WTC11 (cell line): ENCODE results near the gene LSM5. TPM values are rescaled to one million over a fixed set of nuclear protein-coding genes. Genes with fewer than 3 reads are reported as not detected.
A peak's percentile ranks its signal among the peaks of the same experiment; 100 is the strongest.

Source experiments
- ATAC-seq: fragments of 200-7000 bp; cut with Tn5 transposase; 2 replicates; pipeline ENCODE4 v1.10.0; 2021; ENCODE audit warnings: mild to moderate bottlenecking, moderate library complexity
- CTCF ChIA-PET: fragments of 300-600 bp; sonication (Branson Sonifier 250); formaldehyde crosslinking; loops from one replicate; lab custom pipeline; 2021; ENCODE audit warnings: antibody characterized with exemption; lab: Charles Lee
- POLR2A ChIA-PET: fragments of 350-600 bp; sonication (Branson Sonifier 250); formaldehyde crosslinking; loops from one replicate; lab custom pipeline; 2021; ENCODE audit warnings: antibody characterized with exemption; lab: Charles Lee
- DNase-seq: peaks from one replicate; pipeline ENCODE4 v3.0.0; 2021; ENCODE audit warnings: low spot score
- H3K27ac Mint-ChIP-seq: 2 replicates; pipeline ENCODE4 v1.8.0; 2021; ENCODE audit warnings: mixed read lengths
- H3K27me3 Mint-ChIP-seq: 2 replicates; pipeline ENCODE4 v1.8.0; 2021; ENCODE audit warnings: low read depth, mild to moderate bottlenecking, moderate library complexity, mixed read lengths
- H3K36me3 Mint-ChIP-seq: 2 replicates; pipeline ENCODE4 v1.8.0; 2021; ENCODE audit warnings: mixed read lengths
- H3K4me1 Mint-ChIP-seq: 2 replicates; pipeline ENCODE4 v1.8.0; 2022; ENCODE audit warnings: mixed read lengths
- H3K4me3 Mint-ChIP-seq: 2 replicates; pipeline ENCODE4 v1.8.0; 2021; ENCODE audit warnings: mild to moderate bottlenecking, moderate library complexity, mixed read lengths
- H3K9me3 Mint-ChIP-seq: 2 replicates; pipeline ENCODE4 v1.8.0; 2021; ENCODE audit warnings: mixed read lengths
- CREM ChIP-seq: sonication (generic); formaldehyde crosslinking; IDR thresholded peaks from 2 replicates; pipeline ENCODE4 v1.8.1; 2022; ENCODE audit warnings: mild to moderate bottlenecking, missing genetic modification reagents, moderate library complexity
- ELF4 ChIP-seq: sonication (generic); formaldehyde crosslinking; IDR thresholded peaks from 2 replicates; pipeline ENCODE4 v1.8.1; 2022; ENCODE audit warnings: low read depth, mild to moderate bottlenecking, moderate library complexity, missing genetic modification reagents
- HMGA2 ChIP-seq: fragments of 250-450 bp; sonication (Bioruptor Pico); IDR thresholded peaks from 2 replicates; pipeline ENCODE4 v1.4.0; 2021; ENCODE audit warnings: mild to moderate bottlenecking, moderate library complexity
- JUN ChIP-seq: sonication (generic); formaldehyde crosslinking; IDR thresholded peaks from 2 replicates; pipeline ENCODE4 v1.8.0; 2023; ENCODE audit warnings: mild to moderate bottlenecking, missing genetic modification reagents
- MYBL2 ChIP-seq: sonication (generic); formaldehyde crosslinking; IDR thresholded peaks from 2 replicates; pipeline ENCODE4 v1.8.1; 2023; ENCODE audit warnings: mild to moderate bottlenecking, moderate library complexity, missing genetic modification reagents
- NR2C2 ChIP-seq: sonication (generic); formaldehyde crosslinking; IDR thresholded peaks from 2 replicates; pipeline ENCODE4 v1.8.0; 2022; ENCODE audit warnings: mild to moderate bottlenecking, missing genetic modification reagents
- PRRX2 ChIP-seq: fragments of 250-450 bp; sonication (Bioruptor Pico); IDR thresholded peaks from 2 replicates; pipeline ENCODE4 v1.8.0; 2021; ENCODE audit warnings: mild to moderate bottlenecking
- RORB ChIP-seq: fragments of 250-450 bp; sonication (Bioruptor Pico); IDR thresholded peaks from 2 replicates; pipeline ENCODE4 v1.9.0; 2021; ENCODE audit warnings: mild to moderate bottlenecking
- TCF7 ChIP-seq: sonication (generic); formaldehyde crosslinking; IDR thresholded peaks from 2 replicates; pipeline ENCODE4 v1.8.0; 2022; ENCODE audit warnings: mild to moderate bottlenecking, low read depth, missing genetic modification reagents, moderate library complexity
- TEAD4 ChIP-seq: sonication (generic); formaldehyde crosslinking; IDR thresholded peaks from 2 replicates; pipeline ENCODE4 v1.8.0; 2022; ENCODE audit warnings: mild to moderate bottlenecking, missing genetic modification reagents
- ZNF138 ChIP-seq: sonication (generic); formaldehyde crosslinking; conservative IDR thresholded peaks from 2 replicates; pipeline ENCODE4 v1.8.1; 2022; ENCODE audit warnings: mild to moderate bottlenecking, moderate library complexity, missing genetic modification reagents
- ZNF232 ChIP-seq: sonication (generic); formaldehyde crosslinking; IDR thresholded peaks from 2 replicates; pipeline ENCODE4 v1.8.0; 2022; ENCODE audit warnings: mild to moderate bottlenecking, missing genetic modification reagents
- ZNF416 ChIP-seq: fragments of 250-450 bp; sonication (Bioruptor Pico); IDR thresholded peaks from 2 replicates; pipeline ENCODE4 v1.9.0; 2021; ENCODE audit warnings: mild to moderate bottlenecking, inconsistent platforms
- total RNA-seq: library from RNA; stranded (reverse); gene quantifications from 3 replicates; pipeline ENCODE4 v1.2.3, GENCODE V29; 2021
- TF ChIP-seq, protein P1 (sequence below): sonication (generic); formaldehyde crosslinking; IDR thresholded peaks from 2 replicates; pipeline ENCODE4 v1.8.1; 2023; ENCODE audit warnings: mild to moderate bottlenecking, missing genetic modification reagents
- TF ChIP-seq, protein P2 (sequence below): sonication (generic); formaldehyde crosslinking; IDR thresholded peaks from 2 replicates; pipeline ENCODE4 v1.8.1; 2023; ENCODE audit warnings: mild to moderate bottlenecking, missing genetic modification reagents, moderate library complexity
- TF ChIP-seq, protein P3 (sequence below): sonication (generic); formaldehyde crosslinking; IDR thresholded peaks from 2 replicates; pipeline ENCODE4 v1.8.1; 2023; ENCODE audit warnings: mild to moderate bottlenecking, missing genetic modification reagents, borderline replicate concordance
- TF ChIP-seq, protein P4 (sequence below): fragments of 250-450 bp; sonication (Bioruptor Pico); IDR thresholded peaks from 2 replicates; pipeline ENCODE4 v1.9.0; 2021; ENCODE audit warnings: mild to moderate bottlenecking
- TF ChIP-seq, protein P5 (sequence below): sonication (generic); formaldehyde crosslinking; IDR thresholded peaks from 2 replicates; pipeline ENCODE4 v1.8.1; 2022; ENCODE audit warnings: low read depth, mild to moderate bottlenecking, moderate library complexity, missing genetic modification reagents, borderline replicate concordance
- TF ChIP-seq, protein P6 (sequence below): sonication (generic); formaldehyde crosslinking; IDR thresholded peaks from 2 replicates; pipeline ENCODE4 v1.8.0; 2023; ENCODE audit warnings: missing genetic modification reagents
- TF ChIP-seq, protein P7 (sequence below): fragments of 250-450 bp; sonication (Bioruptor Pico); IDR thresholded peaks from 2 replicates; pipeline ENCODE4 v1.9.0; 2021; ENCODE audit warnings: mild to moderate bottlenecking

LSM5 gene
- total RNA-seq, 1 experiment from 2014 or later: 89.5 TPM

DNA sequence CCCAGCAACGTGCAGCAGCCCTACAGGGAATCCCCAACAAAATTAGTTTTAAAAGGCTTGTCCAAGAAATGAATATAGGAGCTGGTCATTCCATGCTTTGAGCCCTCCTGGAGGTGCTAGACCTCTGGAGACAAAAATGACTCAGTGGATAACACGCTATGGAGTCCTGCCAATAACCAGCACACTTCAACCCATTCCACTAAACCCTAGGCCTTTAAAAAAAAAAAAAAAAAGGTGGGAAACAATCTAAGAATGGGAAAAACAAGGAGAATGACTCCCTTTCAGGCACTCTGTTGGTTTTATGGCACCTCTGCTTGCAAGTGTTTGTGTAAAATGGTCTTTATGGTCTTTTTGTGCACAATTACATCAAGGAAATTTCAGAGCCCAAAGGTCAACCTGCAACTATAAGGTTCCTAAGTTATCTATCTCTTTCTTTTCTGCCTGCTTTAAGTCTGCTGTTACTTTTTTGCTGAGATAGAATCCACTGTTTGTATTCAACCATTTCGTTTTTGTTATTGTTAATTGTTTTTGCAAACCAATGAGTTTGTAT lies 26.4 kb upstream of the LSM5 start:
- no peak overlapping the region for H3K27ac Mint-ChIP-seq
- CTCF ChIA-PET: no interaction called here

DNA sequence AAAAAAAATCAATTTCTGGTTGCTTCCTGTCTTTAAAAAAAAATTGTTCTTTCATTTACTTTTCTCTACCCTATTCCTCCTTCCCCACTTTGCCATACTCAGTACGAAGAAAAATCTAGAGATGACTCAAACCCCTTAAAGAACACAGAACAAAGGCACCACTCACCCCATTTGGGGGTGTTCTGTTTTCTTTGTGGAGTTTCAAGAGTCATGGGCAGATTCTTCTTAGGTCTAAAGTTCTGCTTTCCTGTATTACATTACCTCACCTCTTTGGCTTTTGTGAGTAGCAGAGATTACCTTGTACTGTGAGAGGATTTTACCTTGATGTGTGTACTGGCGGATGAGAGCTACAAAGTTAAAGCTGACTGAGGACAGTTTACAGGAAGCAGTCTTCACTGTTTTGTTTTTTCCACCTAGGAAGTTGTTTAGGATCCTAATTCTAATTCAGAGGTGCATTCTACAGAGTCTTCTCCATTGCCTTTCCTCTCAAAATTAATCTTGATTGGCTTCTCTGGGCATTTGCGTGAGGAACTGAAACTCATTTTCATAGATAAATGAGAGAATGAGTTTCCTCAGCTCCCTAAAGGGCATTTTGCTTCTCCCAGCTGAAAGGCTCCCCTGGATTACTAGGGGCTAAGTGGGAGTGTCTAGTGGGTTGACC lies 25.8 kb upstream of the LSM5 start:
- peaks cover 65% of the 10 kb centered on the region for H3K9me3 Mint-ChIP-seq
- H3K27ac Mint-ChIP-seq: no peak overlapping the region; the same call in 1 of the 2 replicates
- H3K4me3 Mint-ChIP-seq: no peak overlapping the region
- H3K36me3 Mint-ChIP-seq: peaks cover 77% of the 10 kb centered on the region
- DNase-seq (no peak), ATAC-seq (no peak)
- no peak for TF ChIP-seq TCF7 (CRISPR knock-in tag)
- no peak for TF ChIP-seq ZNF232 (CRISPR knock-in tag)
- no peak for TF ChIP-seq PRRX2
- TF ChIP-seq JUN (CRISPR knock-in tag): no peak
- no peak for TF ChIP-seq TEAD4 (CRISPR knock-in tag)
- TF ChIP-seq CREM (CRISPR knock-in tag): no peak
- TF ChIP-seq ZNF138 (CRISPR knock-in tag): no peak
- no peak for TF ChIP-seq ELF4 (CRISPR knock-in tag)
- TF ChIP-seq ZNF416 (CRISPR knock-in tag): no peak
- POLR2A ChIA-PET: no interaction called here
- CTCF ChIA-PET: no interaction called here
- H3K4me1 Mint-ChIP-seq: peaks cover 41% of the 10 kb centered on the region
- peaks cover 4% of the 10 kb centered on the region for H3K27me3 Mint-ChIP-seq

More for the DNA sequence above, 26.4 kb upstream of the LSM5 start:
- DNase-seq (no peak), ATAC-seq (no peak)
- peaks cover 83% of the 10 kb centered on the region for H3K36me3 Mint-ChIP-seq
- POLR2A ChIA-PET: no interaction called here
- peaks cover 4% of the 10 kb centered on the region for H3K27me3 Mint-ChIP-seq
- peaks cover 35% of the 10 kb centered on the region for H3K4me1 Mint-ChIP-seq
- H3K9me3 Mint-ChIP-seq: peaks cover 71% of the 10 kb centered on the region
- TF ChIP-seq, protein P1, sequence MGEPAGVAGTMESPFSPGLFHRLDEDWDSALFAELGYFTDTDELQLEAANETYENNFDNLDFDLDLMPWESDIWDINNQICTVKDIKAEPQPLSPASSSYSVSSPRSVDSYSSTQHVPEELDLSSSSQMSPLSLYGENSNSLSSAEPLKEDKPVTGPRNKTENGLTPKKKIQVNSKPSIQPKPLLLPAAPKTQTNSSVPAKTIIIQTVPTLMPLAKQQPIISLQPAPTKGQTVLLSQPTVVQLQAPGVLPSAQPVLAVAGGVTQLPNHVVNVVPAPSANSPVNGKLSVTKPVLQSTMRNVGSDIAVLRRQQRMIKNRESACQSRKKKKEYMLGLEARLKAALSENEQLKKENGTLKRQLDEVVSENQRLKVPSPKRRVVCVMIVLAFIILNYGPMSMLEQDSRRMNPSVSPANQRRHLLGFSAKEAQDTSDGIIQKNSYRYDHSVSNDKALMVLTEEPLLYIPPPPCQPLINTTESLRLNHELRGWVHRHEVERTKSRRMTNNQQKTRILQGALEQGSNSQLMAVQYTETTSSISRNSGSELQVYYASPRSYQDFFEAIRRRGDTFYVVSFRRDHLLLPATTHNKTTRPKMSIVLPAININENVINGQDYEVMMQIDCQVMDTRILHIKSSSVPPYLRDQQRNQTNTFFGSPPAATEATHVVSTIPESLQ (CRISPR knock-in tag): no peak
- TF ChIP-seq MYBL2 (CRISPR knock-in tag): no peak
- no peak for TF ChIP-seq RORB (CRISPR knock-in tag)
- TF ChIP-seq, protein P2, sequence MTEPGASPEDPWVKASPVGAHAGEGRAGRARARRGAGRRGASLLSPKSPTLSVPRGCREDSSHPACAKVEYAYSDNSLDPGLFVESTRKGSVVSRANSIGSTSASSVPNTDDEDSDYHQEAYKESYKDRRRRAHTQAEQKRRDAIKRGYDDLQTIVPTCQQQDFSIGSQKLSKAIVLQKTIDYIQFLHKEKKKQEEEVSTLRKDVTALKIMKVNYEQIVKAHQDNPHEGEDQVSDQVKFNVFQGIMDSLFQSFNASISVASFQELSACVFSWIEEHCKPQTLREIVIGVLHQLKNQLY: no peak
- no peak for TF ChIP-seq HMGA2 (CRISPR knock-in tag)
- no peak for TF ChIP-seq NR2C2 (CRISPR knock-in tag)
- TF ChIP-seq, protein P3, sequence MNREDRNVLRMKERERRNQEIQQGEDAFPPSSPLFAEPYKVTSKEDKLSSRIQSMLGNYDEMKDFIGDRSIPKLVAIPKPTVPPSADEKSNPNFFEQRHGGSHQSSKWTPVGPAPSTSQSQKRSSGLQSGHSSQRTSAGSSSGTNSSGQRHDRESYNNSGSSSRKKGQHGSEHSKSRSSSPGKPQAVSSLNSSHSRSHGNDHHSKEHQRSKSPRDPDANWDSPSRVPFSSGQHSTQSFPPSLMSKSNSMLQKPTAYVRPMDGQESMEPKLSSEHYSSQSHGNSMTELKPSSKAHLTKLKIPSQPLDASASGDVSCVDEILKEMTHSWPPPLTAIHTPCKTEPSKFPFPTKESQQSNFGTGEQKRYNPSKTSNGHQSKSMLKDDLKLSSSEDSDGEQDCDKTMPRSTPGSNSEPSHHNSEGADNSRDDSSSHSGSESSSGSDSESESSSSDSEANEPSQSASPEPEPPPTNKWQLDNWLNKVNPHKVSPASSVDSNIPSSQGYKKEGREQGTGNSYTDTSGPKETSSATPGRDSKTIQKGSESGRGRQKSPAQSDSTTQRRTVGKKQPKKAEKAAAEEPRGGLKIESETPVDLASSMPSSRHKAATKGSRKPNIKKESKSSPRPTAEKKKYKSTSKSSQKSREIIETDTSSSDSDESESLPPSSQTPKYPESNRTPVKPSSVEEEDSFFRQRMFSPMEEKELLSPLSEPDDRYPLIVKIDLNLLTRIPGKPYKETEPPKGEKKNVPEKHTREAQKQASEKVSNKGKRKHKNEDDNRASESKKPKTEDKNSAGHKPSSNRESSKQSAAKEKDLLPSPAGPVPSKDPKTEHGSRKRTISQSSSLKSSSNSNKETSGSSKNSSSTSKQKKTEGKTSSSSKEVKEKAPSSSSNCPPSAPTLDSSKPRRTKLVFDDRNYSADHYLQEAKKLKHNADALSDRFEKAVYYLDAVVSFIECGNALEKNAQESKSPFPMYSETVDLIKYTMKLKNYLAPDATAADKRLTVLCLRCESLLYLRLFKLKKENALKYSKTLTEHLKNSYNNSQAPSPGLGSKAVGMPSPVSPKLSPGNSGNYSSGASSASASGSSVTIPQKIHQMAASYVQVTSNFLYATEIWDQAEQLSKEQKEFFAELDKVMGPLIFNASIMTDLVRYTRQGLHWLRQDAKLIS: no peak
- no peak overlapping the region for H3K4me3 Mint-ChIP-seq

DNA sequence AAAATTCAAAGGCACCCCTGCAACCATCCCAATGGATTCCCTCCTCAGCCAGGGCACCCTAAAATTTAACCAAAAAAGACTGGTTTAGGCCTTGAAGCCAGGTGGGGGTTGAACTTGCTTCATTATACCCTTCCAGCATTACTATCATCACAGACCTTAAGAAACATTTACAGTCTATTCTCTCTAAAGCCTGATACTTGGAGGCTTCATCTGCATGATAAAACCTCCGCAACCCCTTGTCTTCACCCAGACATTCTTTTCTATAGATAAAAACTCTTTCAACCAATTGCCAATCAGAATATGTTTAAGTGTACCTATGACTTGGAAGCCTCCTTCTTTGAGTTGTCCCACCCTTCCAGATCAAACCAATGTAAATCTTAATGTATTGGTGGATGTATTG lies 23.0 kb upstream of the LSM5 start:
- Mint-ChIP-seq H3K36me3 (peaks cover 66% of the 10 kb centered on the region), H3K27me3 (no peaks in the 10 kb centered on the region), H3K4me3 (peak overlapping the region; percentile 22; the same call in 1 of the 2 replicates), H3K4me1 (peaks cover 41% of the 10 kb centered on the region), H3K9me3 (peaks cover 52% of the 10 kb centered on the region), H3K27ac (peak overlapping the region; percentile 90)
- ChIA-PET CTCF (no interaction called here), POLR2A (interaction anchor here (2.0 kb wide), 1 partner anchor 18 kb away, joined by 8 read pairs; the partner anchor contains the start of gene AVL9)
- ATAC-seq (peak; percentile 88), DNase-seq (no peak)
- TF ChIP-seq MYBL2 (CRISPR knock-in tag): no peak
- TF ChIP-seq, protein P4, sequence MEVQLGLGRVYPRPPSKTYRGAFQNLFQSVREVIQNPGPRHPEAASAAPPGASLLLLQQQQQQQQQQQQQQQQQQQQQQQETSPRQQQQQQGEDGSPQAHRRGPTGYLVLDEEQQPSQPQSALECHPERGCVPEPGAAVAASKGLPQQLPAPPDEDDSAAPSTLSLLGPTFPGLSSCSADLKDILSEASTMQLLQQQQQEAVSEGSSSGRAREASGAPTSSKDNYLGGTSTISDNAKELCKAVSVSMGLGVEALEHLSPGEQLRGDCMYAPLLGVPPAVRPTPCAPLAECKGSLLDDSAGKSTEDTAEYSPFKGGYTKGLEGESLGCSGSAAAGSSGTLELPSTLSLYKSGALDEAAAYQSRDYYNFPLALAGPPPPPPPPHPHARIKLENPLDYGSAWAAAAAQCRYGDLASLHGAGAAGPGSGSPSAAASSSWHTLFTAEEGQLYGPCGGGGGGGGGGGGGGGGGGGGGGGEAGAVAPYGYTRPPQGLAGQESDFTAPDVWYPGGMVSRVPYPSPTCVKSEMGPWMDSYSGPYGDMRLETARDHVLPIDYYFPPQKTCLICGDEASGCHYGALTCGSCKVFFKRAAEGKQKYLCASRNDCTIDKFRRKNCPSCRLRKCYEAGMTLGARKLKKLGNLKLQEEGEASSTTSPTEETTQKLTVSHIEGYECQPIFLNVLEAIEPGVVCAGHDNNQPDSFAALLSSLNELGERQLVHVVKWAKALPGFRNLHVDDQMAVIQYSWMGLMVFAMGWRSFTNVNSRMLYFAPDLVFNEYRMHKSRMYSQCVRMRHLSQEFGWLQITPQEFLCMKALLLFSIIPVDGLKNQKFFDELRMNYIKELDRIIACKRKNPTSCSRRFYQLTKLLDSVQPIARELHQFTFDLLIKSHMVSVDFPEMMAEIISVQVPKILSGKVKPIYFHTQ (CRISPR knock-in tag): no peak
- TF ChIP-seq, protein P5, sequence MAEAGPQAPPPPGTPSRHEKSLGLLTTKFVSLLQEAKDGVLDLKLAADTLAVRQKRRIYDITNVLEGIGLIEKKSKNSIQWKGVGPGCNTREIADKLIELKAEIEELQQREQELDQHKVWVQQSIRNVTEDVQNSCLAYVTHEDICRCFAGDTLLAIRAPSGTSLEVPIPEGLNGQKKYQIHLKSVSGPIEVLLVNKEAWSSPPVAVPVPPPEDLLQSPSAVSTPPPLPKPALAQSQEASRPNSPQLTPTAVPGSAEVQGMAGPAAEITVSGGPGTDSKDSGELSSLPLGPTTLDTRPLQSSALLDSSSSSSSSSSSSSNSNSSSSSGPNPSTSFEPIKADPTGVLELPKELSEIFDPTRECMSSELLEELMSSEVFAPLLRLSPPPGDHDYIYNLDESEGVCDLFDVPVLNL (CRISPR knock-in tag): no peak
- TF ChIP-seq ZNF138 (CRISPR knock-in tag): no peak
- TF ChIP-seq, protein P6, sequence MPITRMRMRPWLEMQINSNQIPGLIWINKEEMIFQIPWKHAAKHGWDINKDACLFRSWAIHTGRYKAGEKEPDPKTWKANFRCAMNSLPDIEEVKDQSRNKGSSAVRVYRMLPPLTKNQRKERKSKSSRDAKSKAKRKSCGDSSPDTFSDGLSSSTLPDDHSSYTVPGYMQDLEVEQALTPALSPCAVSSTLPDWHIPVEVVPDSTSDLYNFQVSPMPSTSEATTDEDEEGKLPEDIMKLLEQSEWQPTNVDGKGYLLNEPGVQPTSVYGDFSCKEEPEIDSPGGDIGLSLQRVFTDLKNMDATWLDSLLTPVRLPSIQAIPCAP (CRISPR knock-in tag): no peak
- TF ChIP-seq, protein P7, sequence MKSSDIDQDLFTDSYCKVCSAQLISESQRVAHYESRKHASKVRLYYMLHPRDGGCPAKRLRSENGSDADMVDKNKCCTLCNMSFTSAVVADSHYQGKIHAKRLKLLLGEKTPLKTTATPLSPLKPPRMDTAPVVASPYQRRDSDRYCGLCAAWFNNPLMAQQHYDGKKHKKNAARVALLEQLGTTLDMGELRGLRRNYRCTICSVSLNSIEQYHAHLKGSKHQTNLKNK (CRISPR knock-in tag): no peak
